SIG-M5 treated with dmso at 0.1 percent for 504 hours (cell line): ENCODE data around the gene ATAD2B.
"Not testable (repeated sequence)": the region's sequence is repeated elsewhere in the genome, so short reads cannot be mapped to it uniquely, and the experiment has no call there.

Source experiments
- DNase-seq: peaks from one replicate; lab custom pipeline; 2025; ENCODE audit not compliant: unreplicated experiment; lab: John Stamatoyannopoulos, UW

The ATAD2B gene

DNA sequence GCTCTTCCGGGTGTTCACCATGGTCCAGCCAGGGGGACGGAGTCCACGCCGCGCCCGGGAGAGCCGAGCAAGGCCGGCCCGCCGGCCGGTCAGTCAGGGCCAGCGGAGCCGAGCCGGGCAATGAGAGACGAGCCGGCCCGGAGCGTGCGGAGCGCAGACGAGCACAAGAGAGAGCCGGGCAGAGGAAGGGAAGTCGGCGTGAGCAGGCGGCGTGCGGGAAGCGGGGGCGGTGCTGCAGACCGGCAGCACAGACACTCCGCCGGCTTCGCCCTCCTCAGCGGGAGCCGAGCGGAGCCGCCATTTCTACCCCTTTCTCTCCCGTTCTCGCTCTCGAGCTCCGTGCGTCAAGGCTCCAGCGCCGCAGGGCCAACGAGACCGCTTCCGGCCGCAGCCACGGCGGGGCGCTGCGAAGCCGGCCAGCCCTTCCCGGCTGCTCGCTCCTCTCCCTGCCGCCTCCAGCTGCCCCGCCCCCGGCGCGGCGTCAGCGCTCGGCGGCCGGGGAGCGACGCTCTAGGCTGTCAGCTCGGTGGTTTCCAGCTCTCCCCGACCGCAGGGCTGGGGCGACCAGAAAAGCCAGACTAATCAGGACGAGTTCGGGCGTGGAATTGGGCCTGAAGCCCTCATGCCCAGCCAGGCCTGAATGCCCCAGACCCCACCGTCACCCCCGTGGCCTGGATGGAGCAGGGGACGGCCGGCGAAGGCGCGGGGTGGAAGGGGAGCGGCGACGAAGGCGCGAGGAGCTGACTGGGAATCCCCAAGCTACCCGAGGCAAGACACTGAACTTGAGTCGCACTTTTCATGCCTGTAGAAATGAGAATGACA, at the start of gene ATAD2B:
TSS of gene ATAD2B (minus strand) at position 374 of the 822 bp plus-strand sequence. CDS start at position 21, 353 bp downstream.
- DNase-seq = peak; percentile 90

GRCh38 chr2:23967846-23968245, 40.9 kb upstream of the ATAD2B start:
- DNase-seq = no peak

GRCh38 chr2:23954325-23955014, 27.5 kb upstream of the ATAD2B start:
- DNase-seq = no peak

DNA sequence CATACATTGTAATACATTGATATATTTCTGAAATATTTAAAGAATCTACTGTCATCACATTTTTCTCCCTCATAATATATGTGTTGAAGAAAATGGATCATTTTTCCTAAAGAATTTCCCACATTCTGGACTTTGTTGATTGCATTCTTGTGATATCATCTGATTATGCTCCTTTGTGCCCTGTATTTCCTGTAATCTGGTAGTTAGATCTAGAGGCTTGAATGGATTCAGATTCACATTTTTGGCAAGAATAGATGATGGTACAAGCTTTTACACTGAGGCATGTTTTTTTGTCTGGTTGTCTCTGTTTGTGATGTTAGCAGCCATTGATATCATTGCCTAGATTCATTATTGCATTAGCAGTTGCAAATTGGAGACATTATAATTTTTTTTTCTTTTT, 26.7 kb upstream of the ATAD2B start:
- DNase-seq = no peak

DNA sequence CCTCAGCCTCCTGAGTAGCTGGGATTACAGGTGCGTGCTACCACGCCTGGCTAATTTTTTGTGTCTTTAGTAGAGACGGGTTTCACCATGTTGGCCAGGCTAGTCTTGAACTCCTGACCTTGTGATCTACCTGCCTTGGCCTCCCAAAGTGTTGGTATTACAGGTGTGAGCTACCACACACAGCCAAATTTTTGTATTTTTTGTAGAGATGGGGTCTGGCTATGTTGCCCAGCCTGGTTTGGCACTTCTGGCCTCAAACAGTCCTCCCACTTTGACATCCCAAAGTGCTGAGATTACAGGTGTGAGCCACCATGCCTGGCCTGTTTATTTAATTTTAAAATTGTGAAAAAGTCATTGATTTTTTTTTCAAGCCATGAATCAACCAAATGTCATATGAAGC, 25.6 kb upstream of the ATAD2B start:
- not testable (repeated sequence) for DNase-seq

GRCh38 chr2:23947350-23947749, 20.4 kb upstream of the ATAD2B start:
- DNase-seq = no peak

- no peak for DNase-seq
These were observed 18.1 kb upstream of the ATAD2B start for GRCh38 chr2:23944976-23945375.

GRCh38 chr2:23944527-23944926, 17.6 kb upstream of the ATAD2B start:
- DNase-seq = no peak

- DNase-seq = no peak
These were observed 16.7 kb upstream of the ATAD2B start for GRCh38 chr2:23943666-23944065.

DNA sequence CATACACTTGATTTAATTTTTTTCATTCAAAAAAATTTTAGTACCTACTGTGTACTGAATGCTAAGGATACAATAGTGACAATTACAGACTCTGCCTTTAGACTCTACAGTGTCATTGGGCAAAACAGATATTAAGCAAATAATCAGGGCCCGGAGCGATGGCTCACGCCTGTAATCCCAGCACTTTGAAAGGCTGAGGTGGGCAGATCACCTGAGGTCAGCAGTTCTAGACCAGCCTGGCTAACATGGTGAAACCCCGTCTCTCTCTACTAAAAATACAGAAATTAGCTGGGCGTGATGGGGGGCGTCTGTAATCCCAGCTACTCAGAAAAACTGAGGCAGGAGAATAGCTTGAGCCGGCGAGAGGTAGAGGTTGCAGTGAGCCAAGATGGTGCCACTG, 14.7 kb upstream of the ATAD2B start:
- DNase-seq = no peak

DNA sequence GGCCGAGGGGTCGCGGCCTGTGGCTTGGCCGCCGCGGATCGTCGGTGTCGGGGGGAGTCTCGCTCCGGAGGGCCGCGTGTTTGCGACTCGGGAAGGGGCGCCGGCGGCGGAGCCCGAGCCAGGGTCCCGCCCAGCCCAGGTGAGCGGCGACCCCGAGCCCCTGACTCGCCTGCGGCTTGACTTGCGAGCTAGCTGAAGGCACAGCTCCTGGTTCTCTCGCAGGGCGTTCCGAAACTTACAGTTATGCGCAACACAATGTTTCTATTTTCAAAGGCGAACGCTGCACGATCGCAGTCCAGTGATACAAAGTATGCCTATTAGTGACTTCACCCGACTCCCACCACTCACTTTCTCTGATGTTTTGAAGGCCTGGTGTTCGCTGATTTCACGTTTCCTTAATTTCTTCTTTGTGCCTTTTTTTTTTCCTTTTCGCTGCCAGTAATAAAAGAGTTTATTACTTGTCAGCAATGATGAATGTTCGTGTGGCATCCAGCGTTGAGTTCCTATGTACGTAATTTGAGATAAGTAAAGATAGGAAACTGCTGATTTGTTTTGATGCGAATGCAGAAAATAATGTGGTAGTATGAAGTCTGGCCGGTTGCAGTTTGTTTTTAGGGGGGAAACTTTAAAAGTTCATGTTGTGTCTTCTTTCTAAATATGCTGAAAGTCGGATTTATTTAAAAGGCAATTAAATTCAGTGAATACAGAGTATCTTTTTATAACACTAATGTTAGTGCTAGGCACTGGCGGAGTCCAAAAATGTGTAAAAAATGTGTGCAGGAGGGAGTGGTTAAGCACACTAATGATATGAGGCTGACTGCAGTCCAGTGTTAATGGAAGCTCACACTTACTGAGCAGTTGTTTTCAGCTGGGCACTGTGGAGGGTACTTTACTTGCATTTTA, 14.0 kb upstream of the ATAD2B start:
- peak; percentile 39 for DNase-seq

- DNase-seq = peak; percentile 68
These were observed 13.2 kb upstream of the ATAD2B start, which contains the start of gene UBXN2A for GRCh38 chr2:23939987-23940717. Gene UBXN2A, plus strand, starts transcription at chr2:23940463. Its CDS starts 17,852 bp downstream, at chr2:23958315.

GRCh38 chr2:23934259-23934658, 7.3 kb upstream of the ATAD2B start:
- no peak for DNase-seq

DNA sequence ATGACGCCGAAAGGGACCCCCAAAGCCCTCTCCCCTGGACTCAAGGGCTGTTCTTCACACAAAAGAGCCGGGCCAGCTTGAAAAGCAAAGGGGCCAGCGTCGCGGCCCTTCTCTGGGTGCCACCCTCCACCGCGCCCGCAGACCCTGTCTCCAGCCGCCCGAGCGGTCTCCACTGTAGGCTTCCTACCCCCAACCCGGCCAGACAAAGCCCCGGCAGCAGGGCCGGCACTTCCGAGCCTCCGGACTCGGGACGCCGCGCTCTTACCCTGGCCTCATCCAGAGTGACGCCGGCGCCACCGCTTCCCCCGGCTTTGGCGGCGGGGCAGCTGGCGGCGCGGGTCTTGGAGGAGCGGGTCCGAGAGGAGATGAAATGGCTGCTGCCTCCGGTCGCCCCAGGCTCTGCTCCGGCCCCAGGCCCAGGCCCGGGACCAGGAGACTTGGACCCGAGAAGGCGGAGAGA, 603 bp downstream of the ATAD2B start:
- peak; percentile 62 for DNase-seq

GRCh38 chr2:23925702-23926289, 1.1 kb downstream of the ATAD2B start:
- peak; percentile 98 for DNase-seq

GRCh38 chr2:23924589-23925359, 2.1 kb downstream of the ATAD2B start:
- no peak for DNase-seq

GRCh38 chr2:23918837-23919489, 8.0 kb downstream of the ATAD2B start:
- DNase-seq = no peak

- no peak for DNase-seq
These were observed 10.1 kb downstream of the ATAD2B start for GRCh38 chr2:23916727-23917405.
